ENCODE data around the gene TLR3.
A peak's percentile ranks its signal among the peaks of the same experiment; 100 is the strongest.

The TLR3 gene

DNA sequence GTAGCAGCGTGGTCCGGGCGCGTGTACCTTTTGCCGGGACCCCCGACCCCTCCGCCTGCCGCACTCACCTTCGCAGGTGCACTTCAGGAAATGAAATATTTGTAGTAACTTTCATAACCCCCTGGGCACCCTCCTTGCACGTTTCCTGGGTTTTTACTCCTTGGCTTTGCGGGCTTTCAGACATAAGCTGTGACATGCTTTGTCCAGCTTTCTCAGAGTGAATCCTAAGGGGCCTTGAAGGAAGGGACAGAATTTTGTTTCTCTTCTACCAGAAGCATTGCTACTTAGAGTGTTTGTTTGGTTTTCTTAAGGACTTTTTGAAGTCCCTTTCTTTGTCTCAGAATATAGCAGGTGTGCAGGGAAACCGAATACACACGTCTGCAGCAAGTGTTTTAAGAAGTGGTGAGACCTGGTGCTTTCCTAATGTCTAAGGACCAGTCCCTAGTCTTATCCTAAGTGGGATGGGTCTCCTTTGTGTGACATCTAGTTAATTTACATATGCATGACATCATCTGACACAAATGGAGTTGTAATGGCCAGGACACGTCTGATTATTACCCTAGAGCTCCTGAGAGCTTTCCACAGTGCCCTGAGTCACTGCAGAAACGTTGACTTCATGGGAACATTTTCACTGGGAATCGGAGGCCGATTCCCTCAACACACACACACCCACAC, 36.8 kb downstream of the TLR3 start:
- DNase-seq: peak in 1 of 2 experiments; percentile 8

- DNase-seq: no peak
Observed at GRCh38 chr4:186107947-186108346, 39.0 kb downstream of the TLR3 start.

DNA sequence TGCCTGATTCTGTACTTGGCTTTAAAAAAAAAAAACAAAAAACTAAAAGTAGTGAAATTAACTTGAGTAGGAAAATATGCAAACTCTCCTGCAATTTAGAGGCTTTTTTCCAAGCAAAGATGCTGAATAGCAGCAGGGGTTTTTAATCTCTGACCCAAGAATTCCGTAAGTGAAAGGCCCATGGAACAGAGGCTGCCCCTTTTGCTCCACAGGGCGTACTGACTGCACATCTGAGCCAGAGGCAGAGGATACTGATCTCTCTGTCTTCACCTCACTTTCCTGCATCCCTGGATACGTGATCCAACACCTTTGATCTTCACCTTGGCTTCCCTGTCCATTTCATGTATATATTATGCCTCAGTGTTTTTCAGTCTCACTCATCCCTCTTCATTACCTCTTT, 39.4 kb downstream of the TLR3 start:
- DNase-seq: no peak

GRCh38 chr4:186109245-186109644, 40.3 kb downstream of the TLR3 start:
- no peak for DNase-seq

GRCh38 chr4:186116697-186117096, 47.7 kb downstream of the TLR3 start:
- no peak for DNase-seq

DNA sequence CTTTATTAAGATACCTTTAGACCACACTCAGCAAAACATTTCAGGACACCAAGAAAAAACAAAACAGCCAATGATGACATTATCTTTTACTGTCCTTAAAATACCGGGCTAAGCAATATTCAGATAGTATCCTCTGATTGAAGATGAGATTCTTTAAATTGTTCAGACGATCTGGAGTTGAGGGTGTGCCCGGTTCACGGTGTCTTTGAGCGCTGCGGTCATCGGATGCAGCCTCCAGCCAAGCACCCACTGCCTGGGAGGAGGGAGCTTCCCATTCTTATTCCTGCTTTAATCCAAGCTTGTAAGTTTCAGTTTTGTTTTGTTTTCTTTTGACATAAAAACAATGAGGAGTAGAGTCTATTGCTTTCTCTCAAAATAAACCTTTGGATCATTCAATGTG, 49.6 kb downstream of the TLR3 start:
- no peak for DNase-seq

DNA sequence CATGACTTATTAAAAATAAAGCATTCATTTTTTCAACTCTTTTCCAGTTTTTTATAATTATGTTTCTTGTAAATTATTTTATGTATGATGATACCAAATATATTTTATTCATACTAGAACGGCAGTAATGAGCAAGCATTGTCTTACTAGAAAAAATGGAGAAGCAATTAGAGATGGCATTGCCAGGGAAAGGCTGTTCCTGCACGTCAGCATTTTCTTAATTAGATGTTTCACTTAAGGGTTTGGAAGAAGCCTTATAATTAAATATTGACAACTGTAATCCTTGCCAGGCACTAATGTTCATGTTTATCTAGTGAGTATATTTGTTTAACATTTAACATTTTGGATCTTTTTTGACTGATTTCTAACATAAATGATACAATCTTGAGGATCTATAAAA, 52.1 kb downstream of the TLR3 start:
- DNase-seq: no peak

DNA sequence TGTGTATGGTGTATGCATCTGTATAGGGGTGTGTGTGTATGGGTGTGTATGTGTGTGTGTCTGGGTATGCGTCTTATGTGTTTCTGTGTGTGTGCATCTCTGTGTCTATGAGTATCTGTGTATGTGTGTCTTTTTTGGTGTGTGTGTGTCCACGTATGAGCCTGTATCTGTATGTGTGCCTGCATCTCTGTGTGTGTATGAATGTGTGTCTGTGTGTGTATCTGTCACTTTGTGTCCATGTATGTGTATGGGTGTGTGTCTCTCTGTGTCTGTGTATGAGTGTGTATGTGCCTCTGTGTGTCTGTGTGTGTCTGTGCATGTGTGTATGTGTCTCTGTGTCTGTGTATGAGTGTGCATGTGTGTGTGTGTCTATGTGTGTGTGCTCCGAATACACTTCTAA, 59.9 kb downstream of the TLR3 start:
- no peak for DNase-seq

- DNase-seq: no peak
Observed at GRCh38 chr4:186131935-186132334, 63.0 kb downstream of the TLR3 start.

DNA sequence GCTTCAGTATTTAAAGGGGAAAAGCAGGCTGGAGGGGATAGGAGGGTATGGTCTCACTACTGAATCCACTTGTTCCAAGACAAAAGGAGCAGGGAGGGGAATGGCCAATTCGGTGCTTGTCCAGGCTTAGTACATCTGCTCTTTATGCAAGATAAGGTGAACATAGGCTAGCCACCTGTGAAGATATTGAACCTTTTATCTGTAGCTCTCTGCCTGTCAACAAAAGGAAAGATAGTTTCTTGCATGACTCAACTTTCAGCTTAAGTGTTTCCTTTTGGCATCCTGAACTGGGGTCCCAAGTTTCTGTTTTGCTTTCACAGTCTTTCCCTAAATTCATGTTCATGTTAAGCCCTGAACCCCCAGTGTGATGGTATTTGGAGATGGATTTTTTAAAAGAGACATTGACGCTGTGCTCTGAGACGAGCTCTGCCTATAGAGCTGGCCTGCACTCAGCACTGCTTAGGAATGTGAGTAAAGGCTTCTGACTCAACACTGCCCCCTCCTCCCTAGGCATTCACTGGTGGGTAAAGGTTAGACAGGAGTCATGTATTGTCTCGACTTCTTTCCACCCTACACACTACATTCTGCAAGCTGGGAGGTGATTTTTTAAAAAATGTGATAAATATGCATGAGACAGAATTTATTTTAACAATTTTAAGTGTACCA, 63.8 kb downstream of the TLR3 start:
- DNase-seq: no peak

- DNase-seq: no peak
Observed at GRCh38 chr4:186134257-186134656, 65.3 kb downstream of the TLR3 start.

DNA sequence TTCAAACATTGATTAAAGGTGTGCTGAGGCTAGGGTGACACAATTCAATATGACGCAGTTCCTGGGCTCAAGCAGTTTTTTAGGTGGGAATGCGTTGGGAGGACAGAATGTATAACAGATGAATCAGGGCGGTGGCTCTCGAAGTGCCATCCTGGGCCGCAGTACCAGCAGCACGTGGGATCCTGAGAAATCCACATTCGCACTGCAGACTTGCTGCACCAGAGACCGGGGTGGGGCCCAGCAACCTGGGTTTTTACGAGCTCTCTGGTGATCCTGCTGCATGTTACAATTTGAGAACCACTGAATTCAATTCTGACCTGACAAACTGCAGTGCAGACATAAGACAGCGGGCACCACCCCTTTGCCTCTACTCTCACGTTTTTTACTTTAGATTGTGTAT, 65.9 kb downstream of the TLR3 start:
- DNase-seq: no peak

DNA sequence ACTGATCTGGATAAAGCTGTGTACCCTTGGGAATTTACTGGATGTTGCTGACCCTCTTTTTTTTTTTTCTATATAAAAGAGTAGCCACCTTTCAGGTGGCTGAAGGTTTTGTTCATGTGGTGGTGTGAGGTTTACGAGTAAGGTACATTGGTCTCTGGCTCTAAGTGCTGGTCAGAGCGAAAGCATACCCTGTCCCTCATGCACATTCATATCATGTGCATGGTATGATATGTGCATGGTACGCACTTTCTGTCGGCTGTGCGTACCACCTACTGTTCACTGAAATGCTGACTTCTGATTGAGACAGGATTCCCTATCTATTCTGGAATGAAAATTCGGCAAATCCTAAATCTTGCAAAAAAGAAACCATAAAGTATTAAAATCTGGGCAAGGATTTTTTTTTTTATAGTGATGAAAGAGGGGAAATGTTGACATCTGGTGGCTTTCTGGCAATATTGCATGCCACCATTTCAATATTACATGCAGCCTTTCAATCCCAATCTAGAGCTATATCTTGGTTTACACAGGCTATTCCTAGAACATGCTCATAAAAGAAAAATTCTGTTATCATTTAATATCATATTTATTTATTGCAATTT, 68.3 kb downstream of the TLR3 start:
- no peak for DNase-seq
